GM12892 (cell line): ENCODE results near the gene EXD3.
"Not testable (repeated sequence)": the region's sequence is repeated elsewhere in the genome, so short reads cannot be mapped to it uniquely, and the experiment has no call there.

Experiments used
- DNase-seq: peaks from one replicate; pipeline ENCODE4 v3.0.0; 2011; ENCODE audit not compliant: insufficient read length
- FAIRE-seq: peaks from 2 replicates; lab custom pipeline; 2011; peaks lifted over from hg19 to GRCh38; lab: Jason Lieb, UNC
- POLR2A ChIP-seq: IDR thresholded peaks from 2 replicates; pipeline ENCODE4 v1.6.1; 2011; ENCODE audit warnings: low read depth, low read length, control low read depth
- POLR2AphosphoS5 ChIP-seq: IDR thresholded peaks from 2 replicates; pipeline ENCODE4 v1.6.1; 2011; ENCODE audit warnings: low read depth, low read length, control low read depth
- TAF1 ChIP-seq: IDR thresholded peaks from 2 replicates; pipeline ENCODE4 v1.6.1; 2011; ENCODE audit warnings: low read depth, mild to moderate bottlenecking, control low read depth, low read length, borderline replicate concordance

Gene EXD3

DNA sequence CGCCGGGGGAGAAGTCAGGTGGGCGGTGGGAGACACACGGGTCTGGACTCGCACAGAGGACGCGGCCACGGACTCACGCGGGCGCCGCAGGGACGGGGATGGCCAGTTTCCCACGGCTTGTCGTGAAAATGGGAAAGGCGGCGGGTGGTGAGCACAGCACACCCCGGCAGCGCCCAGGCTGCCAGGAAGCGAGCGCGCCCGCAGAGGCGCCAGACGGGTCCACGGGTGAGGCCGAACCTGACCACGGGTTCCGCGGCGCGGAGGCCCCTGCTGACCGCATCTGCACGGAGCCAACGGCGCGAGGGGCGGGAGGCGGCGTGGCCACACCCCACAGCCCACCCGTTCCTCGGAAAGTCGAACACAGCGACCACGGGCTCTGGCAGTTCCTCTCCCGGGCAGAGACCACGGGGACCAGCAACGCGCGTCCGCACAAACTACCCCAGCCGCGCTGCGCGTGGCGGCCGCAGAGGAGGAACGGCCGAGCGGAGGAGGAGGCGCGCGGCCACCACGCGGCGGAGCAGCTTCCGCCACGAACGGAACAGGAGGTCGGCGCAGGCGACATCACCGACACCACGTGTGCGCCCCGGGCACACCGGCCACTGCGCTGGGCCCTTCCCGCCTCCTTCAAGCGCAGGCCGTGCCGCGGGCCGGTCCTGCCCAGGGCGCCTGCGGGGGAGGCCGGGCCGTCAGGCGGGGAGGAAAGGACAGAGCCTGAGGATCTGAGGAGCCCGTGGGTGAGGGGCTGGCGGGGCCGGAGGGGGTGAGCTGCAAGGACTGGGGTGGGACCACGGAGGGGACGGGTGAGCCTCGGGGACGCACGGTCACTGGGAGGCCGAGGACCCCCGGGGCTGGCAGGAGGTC, 5.6 kb downstream of the EXD3 start:
- FAIRE-seq = no peak
- TF ChIP-seq POLR2AphosphoS5 (no peak), POLR2A (0 out of 2 replicates have a peak, but pooled peaks have one; percentile 34), TAF1 (no peak)

DNA sequence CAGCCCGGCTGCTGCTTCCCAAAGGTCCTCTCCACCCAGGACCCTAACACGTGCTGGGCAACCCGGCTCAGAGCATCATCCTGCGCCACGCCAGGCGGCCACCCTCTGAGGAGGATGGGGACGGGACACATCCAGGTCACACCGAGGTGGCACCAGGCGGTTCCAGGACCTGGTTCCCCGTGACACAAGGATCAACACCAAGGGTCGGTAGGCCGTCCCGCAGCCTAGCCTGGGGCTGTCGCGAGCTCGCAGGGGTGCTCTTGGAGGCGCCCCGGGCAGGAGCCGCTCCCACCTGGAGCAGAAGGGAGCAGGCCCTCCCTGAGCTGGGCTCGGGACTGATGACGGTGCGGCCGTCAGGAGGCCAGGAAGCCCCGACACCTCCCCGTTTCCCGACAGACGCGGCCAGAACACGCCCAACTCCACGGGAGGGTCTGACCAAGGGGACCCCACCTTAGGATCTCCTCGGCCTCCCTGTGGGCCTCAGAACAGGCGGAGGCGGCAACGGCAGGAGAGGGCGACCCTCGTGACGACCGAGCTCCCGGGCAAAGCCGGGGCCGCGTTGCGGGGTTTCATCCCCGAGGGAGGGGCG, 6.3 kb downstream of the EXD3 start:
- TF ChIP-seq POLR2AphosphoS5 (no peak), TAF1 (no peak), POLR2A (no peak)
- DNase-seq (no peak), FAIRE-seq (no peak)

More for the DNA sequence above, 5.6 kb downstream of the EXD3 start:
- no peak for DNase-seq

DNA sequence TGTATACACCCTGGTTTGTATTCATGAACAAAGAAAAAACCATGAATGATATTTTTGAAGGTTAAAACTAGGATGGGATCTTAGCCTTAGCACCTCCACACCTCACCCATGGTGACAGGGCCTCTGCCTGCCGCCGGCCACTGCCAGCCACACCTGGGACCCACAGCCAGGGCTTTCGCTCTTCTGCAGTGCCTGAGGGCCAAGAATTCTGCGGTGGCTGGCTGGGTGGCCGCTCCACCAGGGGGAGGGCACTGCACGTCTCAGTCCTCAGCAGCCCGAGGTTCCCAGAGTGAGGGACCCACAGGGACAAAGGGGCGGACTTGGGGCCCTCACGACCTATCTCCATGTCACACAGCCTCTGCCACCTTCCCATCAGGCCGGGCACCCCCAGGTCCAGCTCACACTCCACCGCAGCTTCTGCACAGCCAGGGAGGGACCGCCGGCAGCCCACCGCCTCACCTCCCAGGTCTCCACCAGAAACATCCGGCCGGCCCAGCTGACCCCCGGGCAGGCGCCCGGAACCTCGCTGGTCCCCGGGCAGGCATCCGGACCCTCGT, 6.9 kb downstream of the EXD3 start:
- TF ChIP-seq TAF1 (no peak), POLR2A (no peak), POLR2AphosphoS5 (no peak)
- DNase-seq (no peak), FAIRE-seq (no peak)

DNA sequence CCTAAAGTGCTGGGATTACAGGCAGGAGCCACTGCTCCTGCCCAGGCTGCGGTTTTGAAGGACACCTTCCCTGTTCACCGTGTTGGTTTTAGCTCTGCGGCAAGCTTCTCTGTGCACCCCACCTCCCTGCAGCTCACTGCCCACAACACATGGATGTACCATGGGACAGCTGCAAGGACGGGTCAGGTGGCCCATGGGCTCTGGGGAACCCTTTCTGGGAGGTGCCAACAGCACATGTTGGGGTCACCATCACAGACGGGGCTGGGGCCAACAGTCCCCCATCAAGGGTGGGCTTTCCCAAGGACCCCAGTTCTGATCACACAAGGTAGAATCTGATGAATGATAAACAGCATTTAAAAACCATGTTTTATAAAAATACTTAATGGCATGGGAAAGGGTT, 7.5 kb downstream of the EXD3 start:
- no peak for DNase-seq
- TF ChIP-seq POLR2A (no peak), TAF1 (no peak), POLR2AphosphoS5 (no peak)
- FAIRE-seq = no peak

DNA sequence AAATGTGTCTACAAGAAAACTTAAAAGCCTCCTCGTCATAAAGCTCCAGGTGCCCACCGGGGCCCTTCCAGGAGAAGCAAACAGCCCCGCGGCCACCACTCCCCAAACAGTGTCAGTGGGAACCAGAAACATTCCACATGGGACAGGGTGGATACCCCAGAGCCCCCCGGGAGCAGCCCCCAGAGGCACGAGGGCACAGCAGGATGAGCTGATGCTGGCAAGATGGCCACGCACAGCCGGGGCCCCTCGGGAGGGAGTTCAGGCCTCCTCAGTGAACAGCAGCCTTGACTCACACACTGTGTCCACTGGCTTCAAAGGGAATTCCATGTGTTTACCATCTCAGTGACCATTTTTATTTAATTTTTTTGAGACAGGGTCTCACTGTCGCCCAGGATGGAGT, 10.5 kb downstream of the EXD3 start:
- DNase-seq (no peak), FAIRE-seq (no peak)
- TF ChIP-seq POLR2AphosphoS5 (no peak), POLR2A (no peak), TAF1 (no peak)

DNA sequence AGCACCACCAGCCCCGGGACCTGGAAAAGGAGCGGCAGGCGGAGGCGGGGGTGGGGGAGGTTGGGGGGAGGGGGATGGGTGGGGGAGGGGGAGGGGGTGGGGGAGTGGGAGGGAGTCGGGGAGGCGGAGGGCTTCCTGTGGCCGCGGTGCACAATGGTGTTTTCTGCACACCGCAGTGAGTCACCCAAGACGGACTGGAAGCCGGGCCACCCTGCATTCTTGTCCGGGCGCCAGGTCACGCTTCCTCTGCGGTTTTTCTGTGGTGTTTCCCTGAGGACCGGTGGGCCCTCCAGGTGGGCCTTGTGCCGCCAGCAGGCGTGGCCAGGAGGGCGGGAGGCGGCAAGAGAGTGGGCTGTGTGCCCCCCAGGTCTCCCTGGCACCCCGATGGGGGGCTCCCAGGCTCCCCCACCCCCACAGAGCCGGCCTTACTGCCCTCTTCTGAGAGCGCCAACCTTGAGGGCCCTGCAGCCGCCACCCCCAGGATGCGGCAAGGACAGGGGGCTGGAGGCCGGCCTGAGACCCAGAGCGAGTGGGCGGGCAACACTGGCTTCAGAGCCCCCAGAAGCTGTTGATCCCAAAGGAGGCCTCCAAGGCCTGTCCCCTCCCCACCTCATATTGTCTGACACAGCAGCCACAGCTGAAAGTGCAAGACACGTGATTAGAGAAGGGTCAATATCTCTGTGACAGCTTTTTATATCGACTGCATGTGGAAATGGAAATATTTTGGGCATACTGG, 11.1 kb downstream of the EXD3 start:
- DNase-seq (peak; percentile 70), FAIRE-seq (peak; percentile 85)
- no peak for TF ChIP-seq TAF1
- no peak for TF ChIP-seq POLR2A
- no peak for TF ChIP-seq POLR2AphosphoS5

DNA sequence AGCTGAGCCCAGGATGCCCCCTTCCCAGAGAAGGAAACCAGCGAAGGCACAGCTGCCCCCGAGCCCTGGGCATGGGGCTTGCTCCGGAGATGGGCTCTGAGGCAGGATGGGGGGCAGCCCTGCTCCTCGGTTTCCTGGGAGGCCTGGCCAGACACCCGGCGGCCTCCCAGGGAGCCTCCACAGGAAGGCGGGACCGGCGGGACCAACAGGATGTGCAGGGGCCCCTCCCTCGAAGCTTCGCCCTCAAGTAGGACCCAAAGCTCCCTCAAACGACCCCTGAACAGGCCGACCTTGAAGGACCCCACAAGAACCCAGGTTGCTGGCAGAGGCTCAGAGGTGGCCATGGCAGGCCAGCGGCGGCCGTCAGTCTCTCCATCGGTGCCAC, 11.7 kb downstream of the EXD3 start:
- DNase-seq (no peak), FAIRE-seq (no peak)
- TF ChIP-seq POLR2AphosphoS5 (no peak), TAF1 (no peak), POLR2A (no peak)

DNA sequence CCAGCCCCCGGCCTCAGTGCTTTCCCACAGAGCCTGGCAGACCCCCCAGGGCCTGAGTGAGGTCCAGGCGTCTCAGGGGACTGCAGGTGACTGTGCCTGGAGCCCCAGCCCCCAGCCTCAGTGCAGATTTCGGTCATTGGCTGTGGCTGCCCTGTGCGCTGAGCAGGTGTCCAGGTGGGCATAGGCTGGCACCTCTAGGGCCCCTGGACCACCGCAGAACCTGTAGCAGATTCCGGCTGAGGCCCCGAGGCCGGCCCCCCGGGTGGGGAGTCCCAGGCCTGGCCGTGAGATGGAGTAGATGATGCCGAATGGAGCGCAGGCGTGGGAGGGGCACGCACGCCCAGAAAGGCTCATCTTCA, 12.1 kb downstream of the EXD3 start:
- TF ChIP-seq POLR2AphosphoS5 (no peak), TAF1 (no peak), POLR2A (no peak)
- DNase-seq (no peak), FAIRE-seq (no peak)

DNA sequence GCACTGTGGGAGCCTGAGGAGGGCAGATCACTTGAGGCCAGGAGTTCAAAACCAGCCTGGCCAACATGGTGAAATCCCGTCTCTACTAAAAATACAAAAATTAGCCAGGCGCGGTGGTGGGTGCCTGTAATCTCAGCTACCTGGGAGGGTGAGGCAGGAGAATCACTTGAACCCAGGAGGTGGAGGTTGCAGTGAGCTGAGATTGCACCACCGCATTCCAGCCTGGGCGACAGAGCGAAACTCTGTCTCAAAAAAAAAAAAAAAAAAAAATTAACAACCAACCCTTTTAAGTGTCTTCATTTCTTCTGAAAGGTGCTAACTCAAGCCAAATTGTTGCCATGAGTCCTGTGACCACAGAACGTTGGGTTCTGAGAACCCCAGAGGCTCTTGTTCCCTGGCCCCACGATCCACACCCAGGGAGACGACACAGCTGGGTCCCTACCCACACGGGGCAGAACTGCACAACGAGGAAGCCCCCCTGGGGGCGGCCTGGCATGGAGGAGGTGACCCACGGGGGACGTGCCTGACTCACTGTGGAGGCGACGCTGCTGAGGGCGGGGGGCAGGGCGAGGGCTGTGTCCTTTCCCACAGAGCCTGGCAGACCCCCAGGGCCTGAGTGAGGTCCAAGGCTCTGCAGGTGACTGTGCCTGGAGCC, 12.6 kb downstream of the EXD3 start:
- not testable (repeated sequence) for DNase-seq

DNA sequence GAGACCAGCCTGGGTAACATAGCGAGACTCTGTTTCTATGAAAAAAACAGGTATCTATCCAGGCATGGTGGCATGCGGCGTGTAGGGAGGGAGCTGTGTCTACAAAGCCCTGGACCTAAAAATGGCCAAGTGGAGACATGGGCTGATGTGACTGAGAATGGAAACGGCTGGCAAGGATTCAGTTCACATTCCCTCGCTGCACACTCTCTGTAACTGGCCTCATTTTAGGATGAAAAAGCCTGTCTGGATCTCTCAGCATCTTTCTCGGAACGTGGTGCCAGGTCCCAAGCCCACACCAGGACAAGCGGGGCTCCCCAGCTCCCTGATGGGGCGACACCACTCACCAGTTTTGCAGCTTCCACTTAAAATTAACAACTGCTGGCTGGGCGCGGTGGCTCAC, 13.4 kb downstream of the EXD3 start:
- no peak for TF ChIP-seq POLR2A
- no peak for TF ChIP-seq TAF1
- FAIRE-seq = no peak

More for the DNA sequence above, 12.6 kb downstream of the EXD3 start:
- FAIRE-seq = not testable (repeated sequence)

DNA sequence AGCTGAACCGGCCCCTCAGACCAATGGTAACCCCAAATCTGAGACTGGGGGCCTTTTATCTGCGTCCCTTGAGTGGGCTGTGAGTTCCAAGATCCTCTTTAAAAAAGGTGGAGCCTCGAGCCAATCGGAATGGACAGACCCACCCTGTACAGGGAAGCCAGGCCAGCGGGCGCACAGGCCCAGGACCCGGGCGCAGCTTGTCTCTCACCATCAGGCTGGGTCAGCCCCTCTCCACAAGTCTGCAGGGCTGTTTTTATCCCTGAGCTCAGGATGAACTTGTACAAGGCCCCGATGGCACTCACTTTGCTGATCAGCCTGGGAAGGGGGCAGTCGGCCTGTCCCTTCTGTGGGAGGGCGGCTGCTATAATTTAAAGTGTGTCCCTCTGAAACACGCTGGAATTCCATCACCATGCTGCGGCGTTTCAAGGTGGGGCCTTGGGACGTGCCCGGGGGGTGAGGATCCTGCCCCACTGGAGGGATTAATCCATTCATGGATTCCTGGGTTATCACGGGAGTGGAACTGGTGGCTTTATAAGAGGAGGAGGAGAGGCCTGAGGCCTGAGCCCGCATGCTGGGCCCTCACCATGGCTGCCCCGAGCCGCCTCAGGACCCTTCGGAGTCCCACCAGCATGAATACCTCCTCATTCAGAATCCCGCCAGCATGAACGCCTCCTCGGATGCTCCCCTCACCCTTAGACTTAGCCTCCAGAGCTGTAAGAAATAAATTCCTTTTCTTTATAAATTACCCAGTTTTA, 14.1 kb downstream of the EXD3 start:
- FAIRE-seq = no peak
- TF ChIP-seq POLR2A = no peak
- no peak for TF ChIP-seq POLR2AphosphoS5
- no peak for TF ChIP-seq TAF1
- no peak for DNase-seq

More for the DNA sequence above, 13.4 kb downstream of the EXD3 start:
- no peak for DNase-seq
